ENCODE results near the gene RBM14.

DNA sequence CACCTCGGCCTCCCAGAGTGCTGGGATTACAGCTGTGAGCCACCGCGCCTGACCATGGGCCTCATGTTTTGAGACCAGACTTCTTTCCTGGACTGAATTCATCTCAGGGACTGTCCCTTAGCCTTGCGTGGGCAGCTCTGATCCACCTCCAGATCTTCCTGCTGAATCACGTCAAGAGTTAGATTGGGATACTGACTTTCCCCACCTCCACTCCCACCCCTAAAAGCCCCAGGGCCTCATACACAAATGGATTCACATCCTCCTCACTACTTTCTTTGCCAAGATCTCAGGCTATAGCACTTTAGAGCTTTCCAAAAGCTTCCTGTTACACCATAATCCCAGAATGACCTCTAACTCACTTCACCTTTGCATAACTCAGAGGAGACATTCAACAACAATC, 35.6 kb upstream of the RBM14 start:
- TF ChIP-seq, protein P1, sequence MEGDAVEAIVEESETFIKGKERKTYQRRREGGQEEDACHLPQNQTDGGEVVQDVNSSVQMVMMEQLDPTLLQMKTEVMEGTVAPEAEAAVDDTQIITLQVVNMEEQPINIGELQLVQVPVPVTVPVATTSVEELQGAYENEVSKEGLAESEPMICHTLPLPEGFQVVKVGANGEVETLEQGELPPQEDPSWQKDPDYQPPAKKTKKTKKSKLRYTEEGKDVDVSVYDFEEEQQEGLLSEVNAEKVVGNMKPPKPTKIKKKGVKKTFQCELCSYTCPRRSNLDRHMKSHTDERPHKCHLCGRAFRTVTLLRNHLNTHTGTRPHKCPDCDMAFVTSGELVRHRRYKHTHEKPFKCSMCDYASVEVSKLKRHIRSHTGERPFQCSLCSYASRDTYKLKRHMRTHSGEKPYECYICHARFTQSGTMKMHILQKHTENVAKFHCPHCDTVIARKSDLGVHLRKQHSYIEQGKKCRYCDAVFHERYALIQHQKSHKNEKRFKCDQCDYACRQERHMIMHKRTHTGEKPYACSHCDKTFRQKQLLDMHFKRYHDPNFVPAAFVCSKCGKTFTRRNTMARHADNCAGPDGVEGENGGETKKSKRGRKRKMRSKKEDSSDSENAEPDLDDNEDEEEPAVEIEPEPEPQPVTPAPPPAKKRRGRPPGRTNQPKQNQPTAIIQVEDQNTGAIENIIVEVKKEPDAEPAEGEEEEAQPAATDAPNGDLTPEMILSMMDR (IDR thresholded peaks at IDR 0.05; ENCODE audit: insufficient read depth, low read length, poor library complexity, severe bottlenecking): no peak
- no peak for TF ChIP-seq EZH2phosphoT487 (conservative IDR thresholded peaks at IDR 0.05; ENCODE audit: low read length)

Measured in SU-DHL-6 (cell line).